Measurements from ENCODE around the gene LARP7.

The LARP7 gene

GRCh38 chr4:112674376-112674775 is 37.4 kb downstream of the LARP7 start:
- no peaks in the 10 kb centered on the region for H3K27me3 ChIP-seq (ENCODE audit: low read depth, low read length)
- H2AFZ ChIP-seq (ENCODE audit: low read depth, low read length), result no peak overlapping the region
- no peaks in the 10 kb centered on the region for H3K79me2 ChIP-seq (ENCODE audit: low read length)
- H3K9ac ChIP-seq (ENCODE audit: low read length), result no peak overlapping the region
- TF ChIP-seq EZH2phosphoT487 (IDR thresholded peaks at IDR 0.05; ENCODE audit: low read depth) (no peak), CTCF (IDR thresholded peaks at IDR 0.05; ENCODE audit: low read depth, low read length) (no peak)
- H3K4me2 ChIP-seq (ENCODE audit: low read length), result peak overlapping the region; percentile 36
- H3K4me1 ChIP-seq (ENCODE audit: low read length), result peaks cover 12% of the 10 kb centered on the region
- H3K36me3 ChIP-seq (replicated peaks; ENCODE audit: low read depth, low read length), result no peaks in the 10 kb centered on the region
- H3K9me3 ChIP-seq (ENCODE audit: insufficient read depth, low read length), result no peaks in the 10 kb centered on the region
- H4K20me1 ChIP-seq (ENCODE audit: insufficient read depth, low read length), result no peaks in the 10 kb centered on the region
- no peak overlapping the region for H3K27ac ChIP-seq (ENCODE audit: low read length)
- no peak overlapping the region for H3K4me3 ChIP-seq (ENCODE audit: low read length)

GRCh38 chr4:112677519-112678091 is 40.7 kb downstream of the LARP7 start:
- no peaks in the 10 kb centered on the region for H3K9me3 ChIP-seq (ENCODE audit: insufficient read depth, low read length)
- no peak overlapping the region for H3K4me3 ChIP-seq (ENCODE audit: low read length)
- no peak overlapping the region for H3K9ac ChIP-seq (ENCODE audit: low read length)
- no peak overlapping the region for H2AFZ ChIP-seq (ENCODE audit: low read depth, low read length)
- H3K27ac ChIP-seq (ENCODE audit: low read length), result no peak overlapping the region
- H3K4me1 ChIP-seq (ENCODE audit: low read length), result peaks cover 12% of the 10 kb centered on the region
- H3K36me3 ChIP-seq (replicated peaks; ENCODE audit: low read depth, low read length), result no peaks in the 10 kb centered on the region
- TF ChIP-seq EZH2phosphoT487 (IDR thresholded peaks at IDR 0.05; ENCODE audit: low read depth) (no peak), CTCF (IDR thresholded peaks at IDR 0.05; ENCODE audit: low read depth, low read length) (no peak)
- H3K4me2 ChIP-seq (ENCODE audit: low read length), result no peak overlapping the region
- H3K27me3 ChIP-seq (ENCODE audit: low read depth, low read length), result no peaks in the 10 kb centered on the region
- H3K79me2 ChIP-seq (ENCODE audit: low read length), result no peaks in the 10 kb centered on the region
- no peaks in the 10 kb centered on the region for H4K20me1 ChIP-seq (ENCODE audit: insufficient read depth, low read length)

GRCh38 chr4:112680996-112681395 is 44.1 kb downstream of the LARP7 start:
- Histone ChIP-seq H3K36me3 (replicated peaks; ENCODE audit: low read depth, low read length) (no peaks in the 10 kb centered on the region), H3K27ac (ENCODE audit: low read length) (no peak overlapping the region), H2AFZ (ENCODE audit: low read depth, low read length) (no peak overlapping the region), H3K4me1 (ENCODE audit: low read length) (no peaks in the 10 kb centered on the region), H3K79me2 (ENCODE audit: low read length) (no peaks in the 10 kb centered on the region), H3K4me3 (ENCODE audit: low read length) (no peak overlapping the region), H3K4me2 (ENCODE audit: low read length) (no peak overlapping the region), H3K27me3 (ENCODE audit: low read depth, low read length) (no peaks in the 10 kb centered on the region), H4K20me1 (ENCODE audit: insufficient read depth, low read length) (no peaks in the 10 kb centered on the region), H3K9ac (ENCODE audit: low read length) (no peak overlapping the region), H3K9me3 (ENCODE audit: insufficient read depth, low read length) (no peaks in the 10 kb centered on the region)
- TF ChIP-seq CTCF (IDR thresholded peaks at IDR 0.05; ENCODE audit: low read depth, low read length), result no peak
- no peak for TF ChIP-seq EZH2phosphoT487 (IDR thresholded peaks at IDR 0.05; ENCODE audit: low read depth)

- Histone ChIP-seq H4K20me1 (ENCODE audit: insufficient read depth, low read length) (no peaks in the 10 kb centered on the region), H3K27ac (ENCODE audit: low read length) (no peak overlapping the region), H3K27me3 (ENCODE audit: low read depth, low read length) (no peaks in the 10 kb centered on the region)
Observed at GRCh38 chr4:112693507-112693906, 56.6 kb downstream of the LARP7 start.

More at GRCh38 chr4:112693507-112693906, 56.6 kb downstream of the LARP7 start:
- Histone ChIP-seq H3K4me2 (ENCODE audit: low read length) (no peak overlapping the region), H3K4me3 (ENCODE audit: low read length) (no peak overlapping the region), H3K9ac (ENCODE audit: low read length) (no peak overlapping the region), H2AFZ (ENCODE audit: low read depth, low read length) (no peak overlapping the region), H3K36me3 (replicated peaks; ENCODE audit: low read depth, low read length) (no peaks in the 10 kb centered on the region), H3K79me2 (ENCODE audit: low read length) (no peaks in the 10 kb centered on the region), H3K4me1 (ENCODE audit: low read length) (no peaks in the 10 kb centered on the region), H3K9me3 (ENCODE audit: insufficient read depth, low read length) (no peaks in the 10 kb centered on the region)
- TF ChIP-seq EZH2phosphoT487 (IDR thresholded peaks at IDR 0.05; ENCODE audit: low read depth), result no peak
- TF ChIP-seq CTCF (IDR thresholded peaks at IDR 0.05; ENCODE audit: low read depth, low read length), result no peak

Data from OCI-LY3 (cell line).